Neuronal stem cell (in vitro differentiated cells): Measurements from ENCODE around the gene ICAM2.
A peak's percentile ranks its signal among the peaks of the same experiment; 100 is the strongest.

ENCODE experiments used
- DNase-seq: peaks from one replicate; pipeline ENCODE4 v3.0.0-alpha.2; 2013; ENCODE audit warnings: low spot score
- H2AFZ ChIP-seq: one replicate; pipeline ENCODE4 v1.6.1; 2013; ENCODE audit warnings: mild to moderate bottlenecking, low read length, inconsistent platforms
- H2AK5ac ChIP-seq: 2 replicates; pipeline ENCODE4 v1.6.1; 2013; ENCODE audit warnings: low read depth, mild to moderate bottlenecking, inconsistent platforms, low read length, moderate library complexity, mixed read lengths
- H2BK120ac ChIP-seq: 2 replicates; pipeline ENCODE4 v1.6.1; 2013; ENCODE audit warnings: low read depth, mild to moderate bottlenecking, inconsistent platforms, low read length, moderate library complexity, mixed read lengths
- H2BK12ac ChIP-seq: one replicate; pipeline ENCODE4 v1.6.1; 2013; ENCODE audit warnings: low read length, inconsistent platforms
- H2BK15ac ChIP-seq: 2 replicates; pipeline ENCODE4 v1.6.1; 2013; ENCODE audit warnings: mild to moderate bottlenecking, low read length, inconsistent platforms, mixed read lengths
- H2BK5ac ChIP-seq: one replicate; pipeline ENCODE4 v1.6.1; 2013; ENCODE audit warnings: inconsistent platforms, mild to moderate bottlenecking, low read length, moderate library complexity
- H3K14ac ChIP-seq: one replicate; pipeline ENCODE4 v1.6.1; 2013; ENCODE audit warnings: low read length, inconsistent platforms
- H3K18ac ChIP-seq: 2 replicates; pipeline ENCODE4 v1.6.1; 2013; ENCODE audit warnings: low read length, inconsistent platforms
- H3K23ac ChIP-seq: 2 replicates; pipeline ENCODE4 v1.6.1; 2013; ENCODE audit warnings: low read depth, mild to moderate bottlenecking, mixed read lengths, low read length, inconsistent platforms; ENCODE audit not compliant: poor library complexity
- H3K27ac ChIP-seq: replicated peaks from 3 replicates; pipeline ENCODE4 v1.5.1; 2013; ENCODE audit warnings: low read length, inconsistent platforms
- H3K27me3 ChIP-seq, 3 experiments: 2 replicates each; pipeline ENCODE4 v1.6.1; 2013; ENCODE audit warnings: low read length in 3 of 3, mild to moderate bottlenecking in 2 of 3, inconsistent platforms in 1 of 3, low read depth in 1 of 3, mixed read lengths in 1 of 3, moderate library complexity in 1 of 3; ENCODE audit not compliant: control insufficient read depth in 3 of 3, insufficient read depth in 3 of 3
- H3K36me3 ChIP-seq, 2 donors: replicated peaks in 1 of 2; 2 replicates each; pipeline ENCODE4 v1.6.1; 2013; ENCODE audit warnings: low read length in 2 of 2; ENCODE audit not compliant: control insufficient read depth in 2 of 2, insufficient read depth in 2 of 2
- H3K4ac ChIP-seq: 2 replicates; pipeline ENCODE4 v1.6.1; 2013; ENCODE audit warnings: inconsistent platforms, mild to moderate bottlenecking, low read length, moderate library complexity
- H3K4me1 ChIP-seq, 2 donors: 1 replicate in 1 of 2; 2 replicates in 1 of 2; pipeline ENCODE4 v1.6.1; 2013; ENCODE audit warnings: low read length in 2 of 2, low read depth in 1 of 2; ENCODE audit not compliant: control insufficient read depth in 2 of 2, insufficient read depth in 1 of 2
- H3K4me2 ChIP-seq: one replicate; pipeline ENCODE4 v1.6.1; 2013; ENCODE audit warnings: mild to moderate bottlenecking, low read length, inconsistent platforms; ENCODE audit not compliant: insufficient read depth, poor library complexity, severe bottlenecking
- H3K4me3 ChIP-seq, 2 donors: 2 replicates each; pipeline ENCODE4 v1.5.1; 2013; ENCODE audit warnings: low read length in 2 of 2, mild to moderate bottlenecking in 2 of 2, inconsistent platforms in 1 of 2, moderate library complexity in 1 of 2
- H3K79me1 ChIP-seq: one replicate; pipeline ENCODE4 v1.6.1; 2013; ENCODE audit warnings: low read depth, mild to moderate bottlenecking, inconsistent platforms, low read length, moderate library complexity
- H3K9ac ChIP-seq: one replicate; pipeline ENCODE4 v1.6.1; 2013; ENCODE audit warnings: mild to moderate bottlenecking, low read depth, low read length, inconsistent platforms; ENCODE audit not compliant: poor library complexity
- H3K9me3 ChIP-seq, 2 donors: replicated peaks in 1 of 2; 2 replicates each; pipeline versions ENCODE3 to v1.6.1; 2013; ENCODE audit warnings: low read length in 2 of 2, mild to moderate bottlenecking in 2 of 2, inconsistent platforms in 1 of 2, low read depth in 1 of 2, mixed read lengths in 1 of 2, moderate library complexity in 1 of 2; ENCODE audit not compliant: control insufficient read depth in 2 of 2, insufficient read depth in 1 of 2
- H4K8ac ChIP-seq: one replicate; pipeline ENCODE4 v1.6.1; 2013; ENCODE audit warnings: low read depth, mild to moderate bottlenecking, inconsistent platforms, low read length, moderate library complexity
- H4K91ac ChIP-seq: one replicate; pipeline ENCODE4 v1.6.1; 2013; ENCODE audit warnings: low read length, low read depth, mild to moderate bottlenecking, inconsistent platforms; ENCODE audit not compliant: poor library complexity
- WGBS, 2 donors: extraction: QIAGEN DNeasy Blood & Tissue Kit; methylation state at CpG; one replicate each; pipeline ENCODE4 v1.1.7; 2013; ENCODE audit warnings: missing lambda C conversion rate in 2 of 2, mixed read lengths in 1 of 2; ENCODE audit not compliant: insufficient read length in 2 of 2, insufficient replicate concordance in 1 of 2; ENCODE audit errors: extremely low coverage in 2 of 2; 5-methylcytosine and 5-hydroxymethylcytosine counted together

Gene ICAM2

GRCh38 chr17:63961355-63962212 lies 58.8 kb downstream of the ICAM2 start:
- Histone ChIP-seq H2BK15ac (peak overlapping the region; percentile 13), H3K9me3 (no peaks in the 10 kb centered on the region), H3K4me3 (peak overlapping the region in 1 of 2 donors; percentile 63), H2BK5ac (peak overlapping the region; percentile 84), H2AK5ac (peak overlapping the region; percentile 8), H3K4me1 (peaks cover 0 to 25% of the 10 kb centered on the region in 2 donors), H4K8ac (peak overlapping the region; percentile 97), H3K4ac (no peak overlapping the region), H3K36me3 (no peaks in the 10 kb centered on the region), H3K14ac (no peak overlapping the region), H3K27ac (no peak overlapping the region), H4K91ac (no peak overlapping the region), H2BK12ac (no peak overlapping the region), H3K23ac (peak overlapping the region; percentile 50), H2BK120ac (no peak overlapping the region), H3K79me1 (no peaks in the 10 kb centered on the region), H3K4me2 (peak overlapping the region; percentile 65), H3K27me3 (peaks cover 0 to 33% (median 0%) of the 10 kb centered on the region in 3 experiments), H2AFZ (no peak overlapping the region), H3K9ac (no peak overlapping the region), H3K18ac (peak overlapping the region; percentile 86)
- peak; percentile 97 for DNase-seq
- no CpG with 5 or more reads among the region's 37 CpGs for WGBS, 2 donors

DNA sequence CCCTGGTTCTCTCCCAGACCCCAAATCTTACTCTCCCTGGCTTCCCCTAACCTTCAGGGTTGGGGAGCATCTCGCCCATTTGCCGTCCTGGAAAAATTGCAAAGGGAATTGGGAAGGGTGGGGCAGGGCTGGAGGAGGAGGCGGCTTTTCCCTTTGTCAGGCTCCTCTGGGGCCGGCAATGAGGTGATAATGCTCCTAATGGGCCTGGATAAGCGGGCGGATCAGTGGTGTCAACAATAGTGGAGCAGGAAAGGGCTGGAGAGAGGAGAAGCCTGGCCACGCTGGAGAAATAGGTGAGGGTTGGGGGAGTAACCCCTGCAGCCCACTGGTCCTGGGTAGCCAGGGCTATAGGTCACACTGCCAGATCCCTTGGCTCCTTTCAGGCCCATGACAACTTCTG lies 60.0 kb downstream of the ICAM2 start:
- Histone ChIP-seq H2BK120ac (peak overlapping the region; percentile 24), H4K8ac (peak overlapping the region; percentile 26), H3K27ac (no peak overlapping the region), H3K9ac (peak overlapping the region; percentile 74), H3K79me1 (no peaks in the 10 kb centered on the region), H2BK12ac (peak overlapping the region; percentile 93), H2AFZ (no peak overlapping the region), H3K4ac (no peak overlapping the region), H2BK5ac (peak overlapping the region; percentile 94), H3K4me1 (peaks cover 0 to 25% of the 10 kb centered on the region in 2 donors), H3K23ac (no peak overlapping the region), H4K91ac (no peak overlapping the region), H2AK5ac (peak overlapping the region; percentile 71), H2BK15ac (peak overlapping the region; percentile 89), H3K9me3 (no peaks in the 10 kb centered on the region), H3K4me2 (peak overlapping the region; percentile 23), H3K14ac (no peak overlapping the region), H3K18ac (peak overlapping the region; percentile 95), H3K27me3 (peaks cover 0 to 34% (median 0%) of the 10 kb centered on the region in 3 experiments), H3K36me3 (no peaks in the 10 kb centered on the region), H3K4me3 (no peak overlapping the region)
- DNase-seq, result no peak
- no CpG with 5 or more reads among the region's 7 CpGs for WGBS, 2 donors

DNA sequence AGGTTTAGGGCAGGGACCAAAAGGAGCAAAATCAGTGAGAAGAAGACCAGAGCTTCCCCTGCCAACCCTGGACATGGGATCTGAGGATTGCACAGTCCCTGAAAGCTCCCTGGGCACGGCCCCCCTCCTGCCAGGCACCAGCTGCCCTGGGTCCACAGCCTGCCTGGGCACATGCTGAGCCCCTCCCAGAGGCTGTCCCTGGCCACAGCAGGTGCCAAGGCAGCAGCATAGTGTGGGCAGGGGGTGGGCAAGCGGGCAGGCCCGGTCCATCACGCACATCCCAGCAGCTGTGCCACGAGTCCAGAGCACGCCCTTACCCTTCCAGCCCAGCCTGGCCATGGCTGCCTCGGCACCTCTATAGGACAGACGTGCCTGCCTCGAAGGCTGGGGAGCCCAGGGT lies 60.4 kb downstream of the ICAM2 start:
- peak overlapping the region; percentile 74 for H3K9ac ChIP-seq
- no peak for DNase-seq
- H3K27ac ChIP-seq, result no peak overlapping the region
- H3K4me3 ChIP-seq, result no peak overlapping the region
- peak overlapping the region; percentile 95 for H3K18ac ChIP-seq
- H3K79me1 ChIP-seq, result no peaks in the 10 kb centered on the region
- H2AK5ac ChIP-seq, result peak overlapping the region; percentile 71
- H3K4me1 ChIP-seq, result peaks cover 0 to 25% of the 10 kb centered on the region in 2 donors
- H3K23ac ChIP-seq, result peak overlapping the region; percentile 77
- no peaks in the 10 kb centered on the region for H3K9me3 ChIP-seq
- H3K27me3 ChIP-seq, result peaks cover 0 to 34% (median 0%) of the 10 kb centered on the region in 3 experiments
- peak overlapping the region; percentile 26 for H4K8ac ChIP-seq
- peak overlapping the region; percentile 26 for H3K4ac ChIP-seq
- peak overlapping the region; percentile 24 for H2BK120ac ChIP-seq
- H3K4me2 ChIP-seq, result peak overlapping the region; percentile 23
- H3K14ac ChIP-seq, result no peak overlapping the region
- H2BK15ac ChIP-seq, result peak overlapping the region; percentile 89
- H2BK12ac ChIP-seq, result peak overlapping the region; percentile 93
- H3K36me3 ChIP-seq, result no peaks in the 10 kb centered on the region
- H2BK5ac ChIP-seq, result peak overlapping the region; percentile 94
- no peak overlapping the region for H2AFZ ChIP-seq
- no CpG with 5 or more reads among the region's 9 CpGs for WGBS, 2 donors
- no peak overlapping the region for H4K91ac ChIP-seq

GRCh38 chr17:63956296-63956920 lies 64.0 kb downstream of the ICAM2 start:
- no peak overlapping the region for H3K18ac ChIP-seq
- no peak overlapping the region for H2BK12ac ChIP-seq
- no peak for DNase-seq
- no peak overlapping the region for H3K4me3 ChIP-seq
- no peak overlapping the region for H2BK15ac ChIP-seq
- H3K36me3 ChIP-seq, result no peaks in the 10 kb centered on the region
- no peak overlapping the region for H3K4me2 ChIP-seq
- H3K27me3 ChIP-seq, result peaks cover 0 to 21% (median 0%) of the 10 kb centered on the region in 3 experiments
- no peak overlapping the region for H2BK5ac ChIP-seq
- H2BK120ac ChIP-seq, result no peak overlapping the region
- no CpG with 5 or more reads among the region's 5 CpGs for WGBS, 2 donors
- no peak overlapping the region for H2AFZ ChIP-seq
- no peak overlapping the region for H3K23ac ChIP-seq
- no peak overlapping the region for H4K8ac ChIP-seq
- no peak overlapping the region for H3K27ac ChIP-seq
- H3K9me3 ChIP-seq, result no peaks in the 10 kb centered on the region
- H3K4ac ChIP-seq, result no peak overlapping the region
- H3K79me1 ChIP-seq, result no peaks in the 10 kb centered on the region
- H3K4me1 ChIP-seq, result peaks cover 0 to 18% of the 10 kb centered on the region in 2 donors
- H4K91ac ChIP-seq, result no peak overlapping the region
- H3K9ac ChIP-seq, result no peak overlapping the region
- no peak overlapping the region for H2AK5ac ChIP-seq
- peak overlapping the region; percentile 27 for H3K14ac ChIP-seq
